MCF 10A (cell line): ENCODE measurements around the gene CYTH2. TPM values are rescaled to one million over a fixed set of nuclear protein-coding genes. Genes with fewer than 3 reads are reported as not detected.

ENCODE experiments used
- BruUV-seq: library from RNA; stranded (reverse); fragments of 400-500 nt; replicated peaks from 2 replicates; lab custom pipeline; 2021; lab: Mats Ljungman, UMichigan
- CTCF ChIA-PET: fragments of 300-600 bp; sonication (Branson Sonifier 250); formaldehyde crosslinking; extraction: SDS; loops from one replicate; lab custom pipeline; 2021; ENCODE audit warnings: antibody characterized with exemption, inconsistent platforms; lab: Yijun Ruan, JAX
- POLR2A ChIA-PET: fragments of 300-600, 350-650 bp; sonication (Branson Sonifier 250); formaldehyde crosslinking; extraction: SDS; loops from one replicate; lab custom pipeline; 2020; ENCODE audit warnings: antibody characterized with exemption, inconsistent platforms; lab: Yijun Ruan, JAX
- DNase-seq: peaks from one replicate; pipeline ENCODE4 v3.0.0-alpha.2; 2018; ENCODE audit not compliant: unreplicated experiment
- H3K27ac Mint-ChIP-seq: one replicate; pipeline ENCODE4 v1.8.0; 2022; ENCODE audit warnings: mild to moderate bottlenecking, low read depth, mixed read lengths; ENCODE audit not compliant: unreplicated experiment
- H3K27me3 Mint-ChIP-seq: one replicate; pipeline ENCODE4 v1.8.0; 2022; ENCODE audit warnings: mixed read lengths; ENCODE audit not compliant: insufficient read depth, unreplicated experiment
- H3K36me3 Mint-ChIP-seq: one replicate; pipeline ENCODE4 v1.8.0; 2022; ENCODE audit warnings: mild to moderate bottlenecking, moderate library complexity, mixed read lengths; ENCODE audit not compliant: insufficient read depth, unreplicated experiment
- H3K4me1 Mint-ChIP-seq: one replicate; pipeline ENCODE4 v1.8.0; 2022; ENCODE audit warnings: mixed read lengths; ENCODE audit not compliant: insufficient read depth, unreplicated experiment
- H3K4me3 Mint-ChIP-seq: one replicate; pipeline ENCODE4 v1.8.0; 2022; ENCODE audit warnings: mild to moderate bottlenecking, moderate library complexity, mixed read lengths; ENCODE audit not compliant: unreplicated experiment
- H3K9me3 Mint-ChIP-seq: one replicate; pipeline ENCODE4 v1.8.0; 2022; ENCODE audit warnings: mixed read lengths; ENCODE audit not compliant: unreplicated experiment
- CTCF ChIP-seq: fragments of 200-600 bp; IDR thresholded peaks from one replicate; pipeline ENCODE4 v1.8.0; 2022; ENCODE audit warnings: antibody characterized with exemption, mild to moderate bottlenecking; ENCODE audit not compliant: unreplicated experiment
- intact Hi-C: fragments of 100-400 bp; cut with micrococcal nuclease; formaldehyde crosslinking; loops from 2 replicates; pipeline ENCODE4 v1.14.1; 2022
- total RNA-seq: library from RNA; stranded (reverse); gene quantifications from 2 replicates; pipeline ENCODE4 v1.2.3, GENCODE V29; 2022

CYTH2 gene
- total RNA-seq, 1 experiment from 2014 or later = 70.3 TPM

- ChIA-PET CTCF (interaction anchor here (0.5 to 1.9 kb wide), 3 partner anchors 17 to 111 kb away, joined by 3 to 6 read pairs (median 4); no protein-coding TSS in a partner anchor), POLR2A (interaction anchor here (1.7 kb wide), 1 partner anchor 14 kb away, joined by 7 read pairs; no protein-coding TSS in a partner anchor)
- Mint-ChIP-seq H3K9me3 (no peaks in the 10 kb centered on the region), H3K27me3 (no peaks in the 10 kb centered on the region), H3K27ac (no peak overlapping the region), H3K4me1 (peaks cover 5% of the 10 kb centered on the region), H3K4me3 (no peak overlapping the region), H3K36me3 (peaks cover 61% of the 10 kb centered on the region)
- no peak for TF ChIP-seq CTCF
- no peak for DNase-seq
- BruUV-seq = no TSS peak
- intact Hi-C loops = no loop called here
These were observed 4.2 kb downstream of the CYTH2 start for GRCh38 chr19:48473161-48473966.

DNA sequence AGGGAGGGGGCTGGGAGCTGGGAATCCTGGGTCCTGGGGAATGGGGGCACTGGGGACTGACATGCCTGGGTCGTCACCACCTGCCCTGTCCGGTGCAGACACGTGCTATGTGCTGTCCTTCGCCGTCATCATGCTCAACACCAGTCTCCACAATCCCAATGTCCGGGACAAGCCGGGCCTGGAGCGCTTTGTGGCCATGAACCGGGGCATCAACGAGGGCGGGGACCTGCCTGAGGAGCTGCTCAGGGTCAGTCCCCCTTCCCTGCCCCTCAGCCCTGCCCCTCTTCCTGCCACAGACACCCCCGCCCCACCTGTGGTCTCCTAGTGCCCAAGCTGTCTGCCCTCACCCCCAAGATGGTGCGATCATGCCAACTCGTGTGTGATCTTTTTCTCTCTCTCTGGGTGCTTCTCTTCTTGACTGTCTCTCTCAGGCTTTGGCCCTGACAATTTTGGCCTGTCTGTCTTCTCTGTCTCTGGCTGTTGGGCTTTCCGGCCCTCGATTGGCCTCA, 5.0 kb downstream of the CYTH2 start:
- H3K36me3 Mint-ChIP-seq = peaks cover 67% of the 10 kb centered on the region
- no peak for DNase-seq
- H3K27ac Mint-ChIP-seq = no peak overlapping the region

DNA sequence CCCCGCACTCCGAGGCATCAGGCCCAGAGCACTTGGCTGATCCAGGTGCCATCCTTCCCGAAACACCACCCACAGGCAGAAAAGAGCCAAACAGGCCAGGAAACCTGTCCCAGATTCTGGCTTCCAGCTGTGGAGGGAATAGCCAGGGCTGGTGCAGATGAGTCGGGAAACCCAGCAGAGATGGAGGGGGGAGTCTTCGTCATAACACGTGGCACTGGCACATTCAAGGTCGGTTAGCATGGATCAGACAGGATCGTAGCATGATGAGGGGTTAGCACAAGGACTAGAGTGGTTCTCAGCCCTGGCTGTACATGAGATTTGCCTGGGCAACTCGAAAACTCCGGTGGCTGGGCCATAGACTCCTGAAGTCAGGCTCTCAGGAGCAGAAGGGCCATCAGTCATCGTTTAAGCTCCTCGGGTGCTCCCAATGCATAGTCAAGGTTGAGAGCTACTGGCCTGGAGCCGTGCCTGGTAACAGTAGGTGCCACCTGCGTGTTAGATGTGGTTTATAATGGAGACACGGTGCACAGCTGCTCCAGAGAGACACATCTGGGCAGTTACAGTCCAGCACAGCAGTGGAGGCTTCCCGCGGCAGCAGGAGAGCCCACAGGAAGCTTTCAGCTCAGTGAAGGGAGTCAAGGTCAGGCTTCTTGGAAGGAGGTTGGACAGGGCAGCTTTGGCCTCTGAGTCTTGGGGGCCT, 6.3 kb downstream of the CYTH2 start:
- no peak for TF ChIP-seq CTCF
- H3K27ac Mint-ChIP-seq = no peak overlapping the region
- H3K9me3 Mint-ChIP-seq = no peaks in the 10 kb centered on the region
- H3K27me3 Mint-ChIP-seq = no peaks in the 10 kb centered on the region
- intact Hi-C loops = no loop called here
- BruUV-seq = no TSS peak
- H3K4me1 Mint-ChIP-seq = peaks cover 5% of the 10 kb centered on the region
- CTCF ChIA-PET = interaction anchor here (1.8 kb wide), 1 partner anchor 12 kb away, joined by 6 read pairs; no protein-coding TSS in a partner anchor
- POLR2A ChIA-PET = interaction anchor here (1.6 kb wide), 1 partner anchor 12 kb away, joined by 5 read pairs; no protein-coding TSS in a partner anchor
- H3K36me3 Mint-ChIP-seq = peaks cover 75% of the 10 kb centered on the region
- H3K4me3 Mint-ChIP-seq = no peak overlapping the region
- DNase-seq = no peak

More for the DNA sequence above, 5.0 kb downstream of the CYTH2 start:
- POLR2A ChIA-PET = interaction anchor here (1.6 to 1.7 kb wide), 2 partner anchors 13 kb away, joined by 5 to 7 read pairs; no protein-coding TSS in a partner anchor
- no peak for TF ChIP-seq CTCF
- intact Hi-C loops = no loop called here
- no peaks in the 10 kb centered on the region for H3K9me3 Mint-ChIP-seq
- no peak overlapping the region for H3K4me3 Mint-ChIP-seq
- CTCF ChIA-PET = interaction anchor here (1.9 kb wide), 1 partner anchor 16 kb away, joined by 6 read pairs; no protein-coding TSS in a partner anchor
- peaks cover 5% of the 10 kb centered on the region for H3K4me1 Mint-ChIP-seq
- H3K27me3 Mint-ChIP-seq = no peaks in the 10 kb centered on the region
- BruUV-seq = no TSS peak

- CTCF ChIA-PET = interaction anchor here (1.8 kb wide), 1 partner anchor 12 kb away, joined by 6 read pairs; no protein-coding TSS in a partner anchor
- Mint-ChIP-seq H3K36me3 (peaks cover 75% of the 10 kb centered on the region), H3K27ac (no peak overlapping the region), H3K4me3 (no peak overlapping the region), H3K9me3 (no peaks in the 10 kb centered on the region), H3K27me3 (no peaks in the 10 kb centered on the region), H3K4me1 (no peaks in the 10 kb centered on the region)
- TF ChIP-seq CTCF = no peak
- BruUV-seq = no TSS peak
- POLR2A ChIA-PET = no interaction called here
- DNase-seq = no peak
- intact Hi-C loops = no loop called here
These were observed 7.0 kb downstream of the CYTH2 start for GRCh38 chr19:48476176-48476575.
